ENCODE results near the gene KIAA0232.

- TF ChIP-seq CTCF (IDR thresholded peaks at IDR 0.05; ENCODE audit: low read length) (no peak), EZH2 (optimal IDR thresholded peaks at IDR 0.05; ENCODE audit: low read depth, low read length) (no peak)
Observed at GRCh38 chr4:6769233-6769988, 13.1 kb upstream of the KIAA0232 start.
